GM06990 (cell line): ENCODE measurements around the gene LYPD6B.

ENCODE experiments used
- DNase-seq: peaks from one replicate; pipeline ENCODE4 v3.0.0-alpha.2; 2011; ENCODE audit not compliant: insufficient read length; ENCODE audit errors: extremely low read depth
- H3K27me3 ChIP-seq: replicated peaks from 2 replicates; pipeline ENCODE4 v1.6.0; 2011; ENCODE audit warnings: low read length; ENCODE audit not compliant: control insufficient read depth, insufficient read depth
- H3K36me3 ChIP-seq: 2 replicates; pipeline ENCODE4 v1.5.1; 2011; ENCODE audit warnings: low read length; ENCODE audit not compliant: control insufficient read depth, insufficient read depth
- H3K4me3 ChIP-seq: replicated peaks from 2 replicates; pipeline ENCODE4 v1.5.1; 2011; ENCODE audit warnings: low read depth, mild to moderate bottlenecking, control low read depth, low read length
- CTCF ChIP-seq: IDR thresholded peaks from 2 replicates; pipeline ENCODE4 v1.5.1; 2011; ENCODE audit warnings: low read length, control low read depth, mild to moderate bottlenecking, inconsistent platforms; ENCODE audit not compliant: insufficient read depth, poor library complexity, severe bottlenecking

Gene LYPD6B

GRCh38 chr2:149100739-149101699, 62.5 kb downstream of the LYPD6B start:
- Histone ChIP-seq H3K4me3 (no peak overlapping the region), H3K27me3 (no peaks in the 10 kb centered on the region), H3K36me3 (no peaks in the 10 kb centered on the region)
- TF ChIP-seq CTCF, result no peak
- no peak for DNase-seq

- Histone ChIP-seq H3K36me3 (no peaks in the 10 kb centered on the region), H3K27me3 (no peaks in the 10 kb centered on the region), H3K4me3 (no peak overlapping the region)
- no peak for TF ChIP-seq CTCF
- DNase-seq, result no peak
Measured at GRCh38 chr2:149101818-149102217, 63.3 kb downstream of the LYPD6B start.

- H3K36me3 ChIP-seq, result no peaks in the 10 kb centered on the region
- H3K4me3 ChIP-seq, result no peak overlapping the region
- no peak for TF ChIP-seq CTCF
- H3K27me3 ChIP-seq, result no peaks in the 10 kb centered on the region
- no peak for DNase-seq
Measured at GRCh38 chr2:149103081-149103620, 64.7 kb downstream of the LYPD6B start.

GRCh38 chr2:149104221-149104620, 65.7 kb downstream of the LYPD6B start:
- TF ChIP-seq CTCF, result no peak
- Histone ChIP-seq H3K4me3 (no peak overlapping the region), H3K27me3 (no peaks in the 10 kb centered on the region), H3K36me3 (no peaks in the 10 kb centered on the region)
- DNase-seq, result no peak

GRCh38 chr2:149112068-149112467, 73.6 kb downstream of the LYPD6B start:
- H3K27me3 ChIP-seq, result no peaks in the 10 kb centered on the region
- no peak overlapping the region for H3K4me3 ChIP-seq
- no peak for TF ChIP-seq CTCF
- DNase-seq, result no peak
- no peaks in the 10 kb centered on the region for H3K36me3 ChIP-seq
